Esophagus squamous epithelium (tissue), 5 donors: ENCODE data around the gene VAV2. TPM values are rescaled to one million over a fixed set of nuclear protein-coding genes. Genes with fewer than 3 reads are reported as not detected.
A peak's percentile ranks its signal among the peaks of the same experiment; 100 is the strongest.

Source experiments
- DNase-seq: peaks from one replicate; lab custom pipeline; 2025; lab: John Stamatoyannopoulos, UW
- H3K27ac ChIP-seq, 4 donors: fragments of 200-600 bp; sonication (generic); one replicate each; pipeline ENCODE4 v1.5.1; 2016 to 2019; ENCODE audit warnings: mild to moderate bottlenecking in 1 of 4
- H3K27me3 ChIP-seq, 4 donors: fragments of 200-600 bp; sonication (generic); 1 replicate in 3 of 4; 2 replicates in 1 of 4; pipeline versions ENCODE4 v1.5.1 to v1.6.0; 2017 to 2021; ENCODE audit warnings: antibody characterized with exemption in 1 of 4
- H3K36me3 ChIP-seq, 3 donors: fragments of 200-600 bp; sonication (generic); one replicate each; pipeline ENCODE4 v1.5.1; 2016 to 2019
- H3K4me1 ChIP-seq, 3 donors: fragments of 200-600 bp; sonication (generic); one replicate each; pipeline ENCODE4 v1.5.1; 2017 to 2019
- H3K4me3 ChIP-seq, 4 donors: fragments of 200-600 bp; sonication (generic); 1 replicate in 3 of 4; 2 replicates in 1 of 4; pipeline ENCODE4 v1.5.1; 2016 to 2019; ENCODE audit warnings: mild to moderate bottlenecking in 2 of 4, moderate library complexity in 1 of 4
- H3K9me3 ChIP-seq, 3 donors: fragments of 200-600 bp; sonication (generic); one replicate each; pipeline ENCODE4 v1.5.1; 2016 to 2019
- CTCF ChIP-seq, 6 experiments: fragments of 450-650 bp in 4 of 6; fragments of 200-600 bp in 2 of 6; sonication (generic) in 2 of 6; IDR thresholded peaks; one replicate each; pipeline ENCODE4 v1.5.1; 2016 to 2019; ENCODE audit warnings: antibody characterized with exemption in 6 of 6, mild to moderate bottlenecking in 4 of 6, moderate library complexity in 4 of 6
- POLR2A ChIP-seq, 4 donors: fragments of 450-650 bp; IDR thresholded peaks; one replicate each; pipeline ENCODE4 v1.6.1; 2017; ENCODE audit warnings: antibody characterized with exemption in 4 of 4, mild to moderate bottlenecking in 4 of 4, moderate library complexity in 3 of 4
- WGBS, 2 donors: methylation state at CpG; one replicate each; pipeline ENCODE4 v1.1.5; 2018; 5-methylcytosine and 5-hydroxymethylcytosine counted together
- intact Hi-C: fragments of 100-400 bp; cut with DNase I; formaldehyde crosslinking; loops from one replicate; pipeline ENCODE4 v1.15.0; 2022
- total RNA-seq, 4 donors: library from RNA; depleted of rRNA; stranded (reverse); fragments of >200 nt; gene quantifications; one replicate each; pipeline ENCODE4 v1.1.0, GENCODE V29; 2016
- donor health status: DM: yes; HTN: yes; CAD: no.

Gene VAV2
- total RNA-seq, 4 donors from 2014 or later: 3.8 to 7.6 (median 5.7) TPM

GRCh38 chr9:133856798-133857197 lies 135.3 kb downstream of the VAV2 start:
- Histone ChIP-seq H3K4me1 (peaks cover 0 to 7% (median 4%) of the 10 kb centered on the region in 3 donors), H3K27ac (peak overlapping the region in 2 of 4 donors; percentile 52 to 81), H3K9me3 (no peaks in the 10 kb centered on the region), H3K4me3 (no peak overlapping the region), H3K27me3 (no peaks in the 10 kb centered on the region), H3K36me3 (no peaks in the 10 kb centered on the region)
- TF ChIP-seq POLR2A (IDR thresholded peaks at IDR 0.05) (no peak), CTCF (IDR thresholded peaks at IDR 0.05) (no peak)
- intact Hi-C loops: no loop called here
- no peak for DNase-seq
- WGBS, 2 donors: 94 to 100% methylated on average over 3 to 8 of the region's 12 CpGs

- peaks cover 0 to 7% (median 4%) of the 10 kb centered on the region in 3 donors for H3K4me1 ChIP-seq
- peak overlapping the region in 2 of 4 donors; percentile 52 to 81 for H3K27ac ChIP-seq
- no peak for DNase-seq
- H3K9me3 ChIP-seq: no peaks in the 10 kb centered on the region
- H3K36me3 ChIP-seq: no peaks in the 10 kb centered on the region
- WGBS, 2 donors: 73 to 80% methylated on average over 16 to 20 of the region's 20 CpGs
- H3K4me3 ChIP-seq: no peak overlapping the region
- no peaks in the 10 kb centered on the region for H3K27me3 ChIP-seq
- intact Hi-C loops: no loop called here
- no peak for TF ChIP-seq CTCF (IDR thresholded peaks at IDR 0.05)
- no peak for TF ChIP-seq POLR2A (IDR thresholded peaks at IDR 0.05)
Measured at GRCh38 chr9:133855802-133856521, 136.2 kb downstream of the VAV2 start.

- Histone ChIP-seq H3K27me3 (no peaks in the 10 kb centered on the region), H3K4me3 (no peak overlapping the region), H3K27ac (peak overlapping the region in 2 of 4 donors; percentile 52 to 67), H3K36me3 (no peaks in the 10 kb centered on the region), H3K4me1 (peaks cover 0 to 7% (median 4%) of the 10 kb centered on the region in 3 donors), H3K9me3 (no peaks in the 10 kb centered on the region)
- 65 to 89% methylated on average over 4 to 8 of the region's 15 CpGs for WGBS, 2 donors
- intact Hi-C loops: no loop called here
- no peak for DNase-seq
- TF ChIP-seq CTCF (IDR thresholded peaks at IDR 0.05): no peak
- TF ChIP-seq POLR2A (IDR thresholded peaks at IDR 0.05): no peak
Measured at GRCh38 chr9:133855371-133855770, 136.8 kb downstream of the VAV2 start.

GRCh38 chr9:133854765-133855164 lies 137.4 kb downstream of the VAV2 start:
- H3K36me3 ChIP-seq: no peaks in the 10 kb centered on the region
- intact Hi-C loops: no loop called here
- DNase-seq: no peak
- 80 to 86% methylated on average over 2 to 4 of the region's 4 CpGs for WGBS, 2 donors
- H3K4me1 ChIP-seq: peaks cover 0 to 7% (median 4%) of the 10 kb centered on the region in 3 donors
- no peaks in the 10 kb centered on the region for H3K27me3 ChIP-seq
- H3K9me3 ChIP-seq: no peaks in the 10 kb centered on the region
- TF ChIP-seq POLR2A (IDR thresholded peaks at IDR 0.05) (no peak), CTCF (IDR thresholded peaks at IDR 0.05) (no peak)
- H3K27ac ChIP-seq: no peak overlapping the region
- no peak overlapping the region for H3K4me3 ChIP-seq

- Histone ChIP-seq H3K9me3 (no peaks in the 10 kb centered on the region), H3K27me3 (no peaks in the 10 kb centered on the region), H3K4me3 (no peak overlapping the region), H3K36me3 (no peaks in the 10 kb centered on the region), H3K4me1 (peaks cover 0 to 7% (median 4%) of the 10 kb centered on the region in 3 donors), H3K27ac (no peak overlapping the region)
- DNase-seq: no peak
- WGBS, 2 donors: 94 to 96% methylated on average over 2 to 5 of the region's 6 CpGs
- TF ChIP-seq CTCF (IDR thresholded peaks at IDR 0.05) (no peak), POLR2A (IDR thresholded peaks at IDR 0.05) (no peak)
- intact Hi-C loops: no loop called here
Measured at GRCh38 chr9:133854048-133854447, 138.1 kb downstream of the VAV2 start.
